ENCODE data around the gene PRPF8. TPM values are rescaled to one million over a fixed set of nuclear protein-coding genes. Genes with fewer than 3 reads are reported as not detected.
A peak's percentile ranks its signal among the peaks of the same experiment; 100 is the strongest.

PRPF8 gene
- total and polyA plus RNA-seq, 2 of the 13 experiments (the other 11 are each of a cell fraction or from before 2014, with no cell fraction given), result 112 to 179 TPM

DNA sequence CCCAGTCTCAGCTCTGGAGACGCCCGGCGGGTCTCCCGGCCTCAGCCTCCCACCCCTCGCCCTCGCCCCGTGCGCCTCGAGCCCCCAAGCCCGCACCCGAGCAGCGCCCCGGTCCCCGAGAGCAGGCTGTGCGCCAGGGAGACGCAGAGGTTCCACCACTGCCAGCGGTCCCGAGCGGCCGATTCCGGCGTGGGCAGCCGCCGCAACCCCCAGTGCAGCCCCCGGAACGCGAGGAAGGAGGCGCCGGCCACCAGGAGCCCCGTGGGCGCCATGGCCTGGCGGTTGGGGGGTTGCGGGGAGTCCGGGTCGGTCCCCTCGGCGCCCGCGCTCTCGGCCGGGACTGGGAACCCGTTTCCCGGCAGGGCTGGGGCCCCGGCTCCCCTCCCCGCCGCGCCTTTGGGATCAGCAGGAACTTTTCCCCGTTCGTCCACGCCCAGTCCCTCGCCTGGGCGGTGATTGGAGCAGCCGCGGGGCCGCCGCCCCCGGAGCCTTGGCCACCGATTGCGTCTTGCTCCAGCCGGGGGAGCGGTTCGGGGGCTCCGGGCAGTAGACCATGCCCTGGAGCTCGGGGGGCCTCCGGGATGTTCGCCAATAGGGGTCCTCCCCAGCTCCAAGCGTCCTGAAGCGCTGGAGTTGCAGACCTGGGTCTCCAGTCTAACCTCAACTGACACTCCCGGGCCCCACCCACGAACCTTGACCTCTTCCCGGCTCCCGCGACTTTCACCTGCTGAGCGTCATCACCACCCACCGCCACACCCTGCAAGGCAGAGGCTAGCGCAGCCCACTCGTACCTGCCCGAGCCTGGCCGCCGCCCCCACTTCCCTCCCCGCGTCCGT lies 25.5 kb upstream of the PRPF8 start, which contains the start of gene TLCD2 (continued):
- TF ChIP-seq CREM (IDR thresholded peaks at IDR 0.05) (no peak), CREM (CRISPR knock-in tag; IDR thresholded peaks at IDR 0.05) (no peak), FOSL2 (CRISPR knock-in tag; IDR thresholded peaks at IDR 0.05) (peak; percentile 22), ZNF746 (CRISPR knock-in tag; IDR thresholded peaks at IDR 0.05) (no peak), PATZ1 (CRISPR knock-in tag; IDR thresholded peaks at IDR 0.05) (peak; percentile 71; the same call in 1 of the 2 replicates), TMF1 (CRISPR knock-in tag; IDR thresholded peaks at IDR 0.05; ENCODE audit: low read depth) (no peak), KDM5B (CRISPR knock-in tag; IDR thresholded peaks at IDR 0.05; ENCODE audit: borderline replicate concordance) (no peak; the same call in 1 of the 2 replicates), ZNF512B (CRISPR knock-in tag; IDR thresholded peaks at IDR 0.05; ENCODE audit: borderline replicate concordance) (no peak), ELF4 (CRISPR knock-in tag; IDR thresholded peaks at IDR 0.05; ENCODE audit: borderline replicate concordance) (no peak), ZNF501 (CRISPR knock-in tag; IDR thresholded peaks at IDR 0.05) (peak; percentile 69), AKAP8 (CRISPR knock-in tag; IDR thresholded peaks at IDR 0.05) (no peak; the same call in 1 of the 2 replicates), TARDBP (CRISPR knock-in tag; IDR thresholded peaks at IDR 0.05) (no peak; the same call in 1 of the 2 replicates), ZBTB43 (CRISPR knock-in tag; conservative IDR thresholded peaks at IDR 0.05) (0 out of 2 replicates have a peak, but pooled peaks have one; percentile 14), EEA1 (CRISPR knock-in tag; IDR thresholded peaks at IDR 0.05; ENCODE audit: borderline replicate concordance) (no peak), ZHX2 (IDR thresholded peaks at IDR 0.05; ENCODE audit: low read depth) (no peak), ZHX2 (CRISPR knock-in tag; IDR thresholded peaks at IDR 0.05; ENCODE audit: borderline replicate concordance) (no peak), HNF4A (CRISPR knock-in tag; IDR thresholded peaks at IDR 0.05) (peak; percentile 38)
